ENCODE measurements around the gene KRT13. TPM values are rescaled to one million over a fixed set of nuclear protein-coding genes. Genes with fewer than 3 reads are reported as not detected.

The KRT13 gene
- total and polyA plus RNA-seq, 2 donors (not counting 1 experiment from before 2014, with no cell fraction given): not detected

- ChIA-PET POLR2A (no interaction called here), CTCF (no interaction called here)
- Histone ChIP-seq H3K27me3 (replicated peaks in 1 of 4; ENCODE audit: control extremely low read depth in 1 of 4, control insufficient read depth in 3 of 4, insufficient read depth in 4 of 4, low read length in 3 of 4) (peaks cover 0 to 3% (median 0%) of the 10 kb centered on the region in 4 experiments), H2AFZ (ENCODE audit: insufficient read depth, low read depth, low read length, poor library complexity, severe bottlenecking) (no peak overlapping the region), H3K4me2 (replicated peaks; ENCODE audit: low read depth, low read length, poor library complexity, severe bottlenecking) (no peak overlapping the region), H3K4me3 (ENCODE audit: control extremely low read depth in 1 of 5, extremely low read depth in 1 of 5, insufficient read depth in 1 of 5, low read depth in 2 of 5, low read length in 4 of 5) (no peak overlapping the region), H3K9me3 (ENCODE audit: control extremely low read depth in 1 of 3, control insufficient read depth in 2 of 3, insufficient read depth in 1 of 3, low read length in 2 of 3) (peaks cover 0 to 3% (median 0%) of the 10 kb centered on the region in 3 donors), H3K79me2 (ENCODE audit: control insufficient read depth, insufficient read depth, low read length) (no peaks in the 10 kb centered on the region), H3K4me1 (ENCODE audit: control insufficient read depth in 2 of 2, insufficient read depth in 2 of 2, low read length in 2 of 2) (peaks cover 0 to 3% of the 10 kb centered on the region in 2 donors), H3K36me3 (replicated peaks in 1 of 2; ENCODE audit: control extremely low read depth in 1 of 2, control insufficient read depth in 1 of 2, extremely low read depth in 1 of 2, insufficient read depth in 2 of 2, low read length in 1 of 2) (no peaks in the 10 kb centered on the region), H4K20me1 (ENCODE audit: control insufficient read depth, insufficient read depth, low read length, poor library complexity, severe bottlenecking) (no peaks in the 10 kb centered on the region), H3K9ac (ENCODE audit: low read length) (no peak overlapping the region), H3K27ac (ENCODE audit: low read length in 2 of 2) (no peak overlapping the region)
- ATAC-seq (ENCODE audit: low read depth) (no peak), DNase-seq (no peak)
- peaks cover 16% of the 10 kb centered on the region for H3K27me3 Mint-ChIP-seq
- intact Hi-C loops (cut with micrococcal nuclease): no loop called here
- H3K27ac Mint-ChIP-seq: no peak overlapping the region
- TF ChIP-seq CTCF (IDR thresholded peaks at IDR 0.05) (no peak), EZH2 (IDR thresholded peaks at IDR 0.05; ENCODE audit: borderline replicate concordance, insufficient read depth, low read depth, low read length, poor library complexity, severe bottlenecking) (no peak)
- no peaks in the 10 kb centered on the region for H3K9me3 Mint-ChIP-seq (ENCODE audit: insufficient read depth)
- 77% methylated on average over 3 of the region's 8 CpGs for WGBS (ENCODE audit: insufficient coverage)
- no peak overlapping the region for H3K4me3 Mint-ChIP-seq
- H3K4me1 Mint-ChIP-seq: peaks cover 3% of the 10 kb centered on the region
Observed at GRCh38 chr17:41504246-41504977, 1.0 kb downstream of the KRT13 start.

- Histone ChIP-seq H3K9me3 (ENCODE audit: control extremely low read depth in 1 of 3, control insufficient read depth in 2 of 3, insufficient read depth in 1 of 3, low read length in 2 of 3) (peaks cover 0 to 3% (median 0%) of the 10 kb centered on the region in 3 donors), H3K27ac (ENCODE audit: low read length in 2 of 2) (no peak overlapping the region), H2AFZ (ENCODE audit: insufficient read depth, low read depth, low read length, poor library complexity, severe bottlenecking) (no peak overlapping the region), H3K4me3 (ENCODE audit: control extremely low read depth in 1 of 5, extremely low read depth in 1 of 5, insufficient read depth in 1 of 5, low read depth in 2 of 5, low read length in 4 of 5) (no peak overlapping the region), H4K20me1 (ENCODE audit: control insufficient read depth, insufficient read depth, low read length, poor library complexity, severe bottlenecking) (no peaks in the 10 kb centered on the region), H3K4me2 (replicated peaks; ENCODE audit: low read depth, low read length, poor library complexity, severe bottlenecking) (no peak overlapping the region), H3K4me1 (ENCODE audit: control insufficient read depth in 2 of 2, insufficient read depth in 2 of 2, low read length in 2 of 2) (peaks cover 0 to 9% of the 10 kb centered on the region in 2 donors), H3K27me3 (replicated peaks in 1 of 4; ENCODE audit: control extremely low read depth in 1 of 4, control insufficient read depth in 3 of 4, insufficient read depth in 4 of 4, low read length in 3 of 4) (peaks cover 0 to 3% (median 0%) of the 10 kb centered on the region in 4 experiments), H3K79me2 (ENCODE audit: control insufficient read depth, insufficient read depth, low read length) (no peaks in the 10 kb centered on the region), H3K36me3 (replicated peaks in 1 of 2; ENCODE audit: control extremely low read depth in 1 of 2, control insufficient read depth in 1 of 2, extremely low read depth in 1 of 2, insufficient read depth in 2 of 2, low read length in 1 of 2) (no peaks in the 10 kb centered on the region), H3K9ac (ENCODE audit: low read length) (no peak overlapping the region)
- Mint-ChIP-seq H3K9me3 (ENCODE audit: insufficient read depth) (no peaks in the 10 kb centered on the region), H3K4me3 (no peak overlapping the region), H3K27me3 (peaks cover 18% of the 10 kb centered on the region), H3K4me1 (peaks cover 5% of the 10 kb centered on the region), H3K27ac (no peak overlapping the region)
- CTCF ChIA-PET: no interaction called here
- ATAC-seq (ENCODE audit: low read depth) (no peak), DNase-seq (no peak)
- POLR2A ChIA-PET: no interaction called here
- TF ChIP-seq EZH2 (IDR thresholded peaks at IDR 0.05; ENCODE audit: borderline replicate concordance, insufficient read depth, low read depth, low read length, poor library complexity, severe bottlenecking): no peak
- no peak for TF ChIP-seq CTCF (IDR thresholded peaks at IDR 0.05)
- WGBS (ENCODE audit: insufficient coverage): 93% methylated on average over 2 of the region's 9 CpGs
- intact Hi-C loops (cut with micrococcal nuclease): no loop called here
Observed at GRCh38 chr17:41503202-41503601, 2.2 kb downstream of the KRT13 start.

Measured in B cell (primary cell).